Fibroblast of lung (primary cell): ENCODE measurements around the gene PRKAR1B. TPM values are rescaled to one million over a fixed set of nuclear protein-coding genes. Genes with fewer than 3 reads are reported as not detected.

Experiments
- DNase-seq, 2 donors: peaks; one replicate each; pipeline versions ENCODE4 v3.0.0 to v3.0.0-alpha.2; 2010; ENCODE audit warnings: low read depth in 2 of 2
- H2AFZ ChIP-seq: 2 replicates; pipeline ENCODE4 v1.5.1; 2012; ENCODE audit warnings: low read length, control low read depth, inconsistent platforms
- H3K27ac ChIP-seq: 2 replicates; pipeline ENCODE4 v1.5.1; 2011; ENCODE audit warnings: low read length, control low read depth; ENCODE audit not compliant: insufficient read depth
- H3K27me3 ChIP-seq: 2 replicates; pipeline ENCODE4 v1.5.1; 2011; ENCODE audit warnings: mild to moderate bottlenecking, low read length; ENCODE audit not compliant: control insufficient read depth, insufficient read depth
- H3K36me3 ChIP-seq: 2 replicates; pipeline ENCODE4 v1.5.1; 2011; ENCODE audit warnings: low read length; ENCODE audit not compliant: control insufficient read depth, insufficient read depth
- H3K4me1 ChIP-seq: 2 replicates; pipeline ENCODE4 v1.5.1; 2011; ENCODE audit warnings: low read length; ENCODE audit not compliant: control insufficient read depth, insufficient read depth; ENCODE audit errors: extremely low read depth
- H3K4me2 ChIP-seq: 2 replicates; pipeline ENCODE4 v1.5.1; 2011; ENCODE audit warnings: low read length, control low read depth; ENCODE audit not compliant: insufficient read depth; ENCODE audit errors: extremely low read depth
- H3K4me3 ChIP-seq, 4 experiments: fragments of 200-600 bp in 1 of 4; sonication (generic) in 1 of 4; replicated peaks in 1 of 4; 2 replicates each; pipeline ENCODE4 v1.5.1; 2011 to 2016; ENCODE audit warnings: low read length in 4 of 4, low read depth in 3 of 4, mild to moderate bottlenecking in 3 of 4, control low read depth in 2 of 4, inconsistent platforms in 1 of 4, mixed read lengths in 1 of 4; ENCODE audit not compliant: insufficient read depth in 1 of 4; ENCODE audit errors: control extremely low read depth in 1 of 4
- H3K79me2 ChIP-seq: 2 replicates; pipeline ENCODE4 v1.5.1; 2012; ENCODE audit warnings: mild to moderate bottlenecking, low read length, inconsistent platforms; ENCODE audit not compliant: control insufficient read depth, insufficient read depth
- H3K9ac ChIP-seq: 2 replicates; pipeline ENCODE4 v1.5.1; 2011; ENCODE audit warnings: mild to moderate bottlenecking, low read length, control low read depth; ENCODE audit not compliant: insufficient read depth
- H3K9me3 ChIP-seq: 2 replicates; pipeline ENCODE4 v1.5.1; 2012; ENCODE audit warnings: low read depth, low read length; ENCODE audit not compliant: control insufficient read depth, insufficient read depth
- H4K20me1 ChIP-seq: 2 replicates; pipeline ENCODE4 v1.5.1; 2011; ENCODE audit warnings: low read length; ENCODE audit not compliant: control insufficient read depth, insufficient read depth; ENCODE audit errors: extremely low read depth
- EZH2 ChIP-seq: IDR thresholded peaks from 2 replicates; pipeline ENCODE4 v1.5.1; 2012; ENCODE audit warnings: low read length, control low read depth, mild to moderate bottlenecking; ENCODE audit errors: missing control alignments
- polyA plus RNA-seq, 2 donors: library from polyadenylated mRNA; depleted of rRNA in 1 of 2; stranded (reverse) in 1 of 2; unstranded in 1 of 2; fragments of >200 nt; gene quantifications; 2 replicates each; pipeline ENCODE4 v1.2.1, GENCODE V29; 2011 to 2012; ENCODE audit warnings: missing spikeins in 1 of 2
- total RNA-seq: library from RNA; depleted of rRNA; stranded (reverse); fragments of >200 nt; gene quantifications from 2 replicates; pipeline ENCODE4 v1.2.1, GENCODE V29; 2014
- TF ChIP-seq, protein P1 (sequence below), 2 donors: IDR thresholded peaks in 1 of 2; conservative IDR thresholded peaks in 1 of 2; 1 replicate in 1 of 2; 2 replicates in 1 of 2; pipeline ENCODE4 v1.5.1; 2011 to 2012; ENCODE audit warnings: low read length in 2 of 2, control low read depth in 1 of 2, inconsistent platforms in 1 of 2, low read depth in 1 of 2, mild to moderate bottlenecking in 1 of 2

The PRKAR1B gene
- total and polyA plus RNA-seq, 2 donors (not counting 1 experiment from before 2014, with no cell fraction given): 12.7 to 14.5 TPM

DNA sequence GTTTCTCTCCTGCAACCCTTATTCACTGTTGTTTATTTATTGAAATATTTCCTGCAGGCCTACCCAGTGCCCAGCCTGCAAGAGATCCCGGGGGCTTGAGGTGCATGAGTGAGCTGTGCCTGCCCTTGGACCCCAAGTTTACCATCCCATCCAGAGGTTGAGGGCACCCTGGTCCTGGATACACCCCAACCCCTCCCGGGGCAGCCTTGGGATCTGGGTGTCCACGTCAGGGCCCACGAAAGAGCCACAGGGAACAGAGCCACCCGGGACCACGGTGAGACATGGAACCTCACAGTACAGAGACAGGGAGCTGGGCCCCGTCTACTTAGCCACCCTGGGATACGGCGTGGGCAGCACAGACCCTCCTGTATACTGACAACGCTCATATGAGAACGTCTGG, 178.7 kb downstream of the PRKAR1B start:
- TF ChIP-seq, protein P1, sequence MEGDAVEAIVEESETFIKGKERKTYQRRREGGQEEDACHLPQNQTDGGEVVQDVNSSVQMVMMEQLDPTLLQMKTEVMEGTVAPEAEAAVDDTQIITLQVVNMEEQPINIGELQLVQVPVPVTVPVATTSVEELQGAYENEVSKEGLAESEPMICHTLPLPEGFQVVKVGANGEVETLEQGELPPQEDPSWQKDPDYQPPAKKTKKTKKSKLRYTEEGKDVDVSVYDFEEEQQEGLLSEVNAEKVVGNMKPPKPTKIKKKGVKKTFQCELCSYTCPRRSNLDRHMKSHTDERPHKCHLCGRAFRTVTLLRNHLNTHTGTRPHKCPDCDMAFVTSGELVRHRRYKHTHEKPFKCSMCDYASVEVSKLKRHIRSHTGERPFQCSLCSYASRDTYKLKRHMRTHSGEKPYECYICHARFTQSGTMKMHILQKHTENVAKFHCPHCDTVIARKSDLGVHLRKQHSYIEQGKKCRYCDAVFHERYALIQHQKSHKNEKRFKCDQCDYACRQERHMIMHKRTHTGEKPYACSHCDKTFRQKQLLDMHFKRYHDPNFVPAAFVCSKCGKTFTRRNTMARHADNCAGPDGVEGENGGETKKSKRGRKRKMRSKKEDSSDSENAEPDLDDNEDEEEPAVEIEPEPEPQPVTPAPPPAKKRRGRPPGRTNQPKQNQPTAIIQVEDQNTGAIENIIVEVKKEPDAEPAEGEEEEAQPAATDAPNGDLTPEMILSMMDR (conservative IDR thresholded peaks at IDR 0.05 in 1 of 2, IDR thresholded peaks at IDR 0.05 in 1 of 2; ENCODE audit: low read depth in 1 of 2, low read length in 2 of 2): no peak
- TF ChIP-seq EZH2: no peak
- Histone ChIP-seq H3K27me3 (no peaks in the 10 kb centered on the region), H3K4me3 (no peak overlapping the region), H3K9ac (no peak overlapping the region), H3K4me1 (peaks cover 2% of the 10 kb centered on the region), H3K4me2 (no peak overlapping the region), H3K9me3 (no peaks in the 10 kb centered on the region), H3K79me2 (no peaks in the 10 kb centered on the region), H3K27ac (no peak overlapping the region), H4K20me1 (no peaks in the 10 kb centered on the region), H2AFZ (no peak overlapping the region), H3K36me3 (no peaks in the 10 kb centered on the region)
- no peak for DNase-seq

DNA sequence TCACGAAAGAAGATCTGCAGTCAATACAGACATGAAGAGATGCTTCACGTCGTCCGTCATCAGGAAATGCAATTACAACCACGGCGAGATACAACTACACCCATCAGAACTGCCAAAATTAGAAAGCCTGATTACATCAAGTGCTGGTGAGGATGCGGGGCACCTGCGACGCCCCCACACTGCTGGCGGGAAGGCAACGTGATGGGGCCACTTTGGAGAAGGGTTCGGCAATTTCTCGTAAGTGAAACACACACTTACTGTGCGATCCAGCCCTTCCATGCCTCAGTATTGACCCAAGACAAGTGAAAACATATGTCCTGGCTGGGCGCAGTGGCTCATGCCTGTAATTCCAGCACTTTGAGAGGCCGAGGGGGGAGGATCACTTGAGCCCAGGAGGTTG, 181.6 kb downstream of the PRKAR1B start:
- TF ChIP-seq EZH2: no peak
- TF ChIP-seq, protein P1 (conservative IDR thresholded peaks at IDR 0.05 in 1 of 2, IDR thresholded peaks at IDR 0.05 in 1 of 2; ENCODE audit: low read depth in 1 of 2, low read length in 2 of 2): no peak

DNA sequence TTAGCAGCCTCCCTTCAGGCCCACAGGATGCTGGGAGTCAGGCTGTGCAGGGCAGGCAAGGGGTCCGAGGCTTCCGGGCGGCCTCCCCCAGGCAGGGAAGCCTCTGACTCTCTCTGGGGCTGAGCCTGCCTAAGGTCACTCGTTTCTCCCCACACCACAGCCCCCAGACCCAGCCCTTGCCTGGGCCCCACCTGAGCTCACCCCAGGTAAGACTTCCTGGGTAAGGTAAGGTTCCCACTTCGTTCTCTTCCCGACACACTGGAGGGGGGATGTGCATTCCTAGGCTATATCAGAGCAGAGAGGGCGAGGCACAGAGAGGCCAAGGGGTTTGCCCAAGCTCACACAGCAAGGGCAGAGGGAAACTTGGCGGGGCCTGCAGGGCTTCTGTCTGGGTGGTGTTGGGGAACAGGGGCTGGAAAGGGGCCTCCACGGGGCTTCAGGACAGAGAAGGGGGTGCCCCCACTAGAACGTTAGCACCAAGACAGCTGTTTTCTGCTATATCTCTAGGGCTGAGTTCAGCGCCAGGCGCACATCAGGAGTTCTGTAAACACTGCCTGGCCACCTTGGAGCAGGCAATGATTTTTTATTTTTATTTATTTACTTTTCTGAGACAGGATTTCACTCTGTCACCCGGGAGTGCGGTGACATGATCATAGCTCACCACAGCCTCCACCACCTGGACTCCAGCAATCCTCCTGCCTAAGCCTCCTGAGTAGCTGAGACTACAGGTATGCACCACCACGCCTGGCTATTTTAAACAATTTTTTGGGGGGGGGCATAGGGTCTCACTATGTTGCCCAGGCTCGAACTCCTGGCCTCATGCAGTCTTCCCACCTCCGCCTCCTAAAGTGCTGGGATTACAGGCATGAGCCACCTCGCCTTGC, 182.5 kb downstream of the PRKAR1B start:
- H3K9ac ChIP-seq: no peak overlapping the region
- no peak overlapping the region for H3K27ac ChIP-seq
- H3K36me3 ChIP-seq: no peaks in the 10 kb centered on the region
- H3K4me1 ChIP-seq: peaks cover 13% of the 10 kb centered on the region
- DNase-seq: no peak
- TF ChIP-seq EZH2: no peak
- TF ChIP-seq, protein P1 (conservative IDR thresholded peaks at IDR 0.05 in 1 of 2, IDR thresholded peaks at IDR 0.05 in 1 of 2; ENCODE audit: low read depth in 1 of 2, low read length in 2 of 2): no peak
- H3K4me2 ChIP-seq: no peak overlapping the region
- H4K20me1 ChIP-seq: no peaks in the 10 kb centered on the region
- H3K9me3 ChIP-seq: no peaks in the 10 kb centered on the region
- H3K79me2 ChIP-seq: no peaks in the 10 kb centered on the region
- H3K4me3 ChIP-seq: no peak overlapping the region
- no peaks in the 10 kb centered on the region for H3K27me3 ChIP-seq
- no peak overlapping the region for H2AFZ ChIP-seq

More for the DNA sequence above, 181.6 kb downstream of the PRKAR1B start:
- Histone ChIP-seq H4K20me1 (no peaks in the 10 kb centered on the region), H2AFZ (no peak overlapping the region), H3K9me3 (no peaks in the 10 kb centered on the region), H3K27me3 (no peaks in the 10 kb centered on the region), H3K9ac (no peak overlapping the region), H3K27ac (no peak overlapping the region), H3K79me2 (no peaks in the 10 kb centered on the region), H3K36me3 (no peaks in the 10 kb centered on the region), H3K4me1 (peaks cover 13% of the 10 kb centered on the region), H3K4me3 (no peak overlapping the region), H3K4me2 (no peak overlapping the region)
- no peak for DNase-seq
